PC-9 (cell line): ENCODE data around the gene CCDC78. TPM values are rescaled to one million over a fixed set of nuclear protein-coding genes. Genes with fewer than 3 reads are reported as not detected.
A peak's percentile ranks its signal among the peaks of the same experiment; 100 is the strongest.

ENCODE experiments used
- BruUV-seq: library from RNA; stranded (reverse); fragments of 400-500 nt; replicated peaks from 2 replicates; lab custom pipeline; 2021; lab: Mats Ljungman, UMichigan
- CTCF ChIA-PET: fragments of 300-600 bp; sonication (Branson Sonifier 250); formaldehyde crosslinking; loops from one replicate; lab custom pipeline; 2022; ENCODE audit warnings: antibody characterized with exemption; lab: Charles Lee
- POLR2A ChIA-PET: fragments of 300-600 bp; sonication (Branson Sonifier 250); formaldehyde crosslinking; loops from one replicate; lab custom pipeline; 2022; ENCODE audit warnings: antibody characterized with exemption; ENCODE audit not compliant: unreplicated experiment; lab: Charles Lee
- DNase-seq, 2 experiments: peaks; one replicate each; pipeline versions ENCODE4 v3.0.0 to v3.0.0-alpha.2; 2015 to 2022; ENCODE audit warnings: mixed read lengths in 1 of 2
- H2AFZ ChIP-seq: fragments of 200-600 bp; sonication (generic); 2 replicates; pipeline ENCODE4 v1.8.1; 2017; ENCODE audit warnings: antibody characterized with exemption
- H3F3A ChIP-seq: fragments of 200-600 bp; sonication (generic); 2 replicates; pipeline ENCODE4 v1.8.1; 2017; ENCODE audit warnings: antibody characterized with exemption, mild to moderate bottlenecking, low read depth; ENCODE audit not compliant: insufficient read depth
- H3K27ac ChIP-seq: fragments of 200-600 bp; sonication (generic); 2 replicates; pipeline ENCODE4 v1.6.1; 2016; ENCODE audit warnings: mixed run types
- H3K27me3 ChIP-seq: fragments of 200-600 bp; sonication (generic); 2 replicates; pipeline ENCODE4 v1.6.1; 2016; ENCODE audit warnings: low read depth, mixed run types; ENCODE audit not compliant: insufficient read depth
- H3K36me3 ChIP-seq: fragments of 200-600 bp; sonication (generic); 2 replicates; pipeline ENCODE4 v1.6.1; 2016; ENCODE audit warnings: low read depth, mixed run types
- H3K4me1 ChIP-seq: fragments of 200-600 bp; sonication (generic); replicated peaks from 2 replicates; pipeline ENCODE4 v1.6.1; 2016; ENCODE audit warnings: mixed run types; ENCODE audit not compliant: insufficient read depth
- H3K4me2 ChIP-seq: fragments of 200-600 bp; sonication (generic); 2 replicates; pipeline ENCODE4 v1.6.1; 2017; ENCODE audit warnings: mixed run types
- H3K4me3 ChIP-seq: fragments of 200-600 bp; sonication (generic); 2 replicates; pipeline ENCODE4 v1.6.1; 2016; ENCODE audit warnings: mixed run types
- H3K79me2 ChIP-seq: fragments of 200-600 bp; sonication (generic); 2 replicates; pipeline ENCODE4 v1.6.1; 2017; ENCODE audit warnings: low read depth, mixed run types
- H3K9me2 ChIP-seq: fragments of 200-600 bp; sonication (generic); 2 replicates; pipeline ENCODE4 v1.8.1; 2017; ENCODE audit warnings: mild to moderate bottlenecking; ENCODE audit not compliant: insufficient read depth
- H3K9me3 ChIP-seq: fragments of 200-600 bp; sonication (generic); 2 replicates; pipeline ENCODE4 v1.8.1; 2016; ENCODE audit warnings: low read depth; ENCODE audit not compliant: insufficient read depth
- H4K20me1 ChIP-seq: fragments of 200-600 bp; sonication (generic); 2 replicates; pipeline ENCODE4 v1.8.1; 2017; ENCODE audit not compliant: insufficient read depth
- CTCF ChIP-seq: fragments of 200-600 bp; sonication (generic); conservative IDR thresholded peaks from 2 replicates; pipeline ENCODE4 v1.6.1; 2017; ENCODE audit warnings: mixed run types, antibody characterized with exemption, mild to moderate bottlenecking, moderate library complexity
- EZH2 ChIP-seq: fragments of 200-600 bp; sonication (generic); IDR thresholded peaks from 2 replicates; pipeline ENCODE4 v1.8.0; 2017; ENCODE audit warnings: antibody characterized with exemption, low read depth
- intact Hi-C: fragments of 100-400 bp; cut with micrococcal nuclease; formaldehyde crosslinking; loops from one replicate; pipeline ENCODE4 v1.10.0; 2022; ENCODE audit not compliant: unreplicated experiment
- total RNA-seq: library from RNA; stranded (reverse); gene quantifications from 2 replicates; pipeline ENCODE4 v1.2.3, GENCODE V29; 2021

Gene CCDC78
- total RNA-seq, 1 experiment from 2014 or later = 4.2 TPM

DNA sequence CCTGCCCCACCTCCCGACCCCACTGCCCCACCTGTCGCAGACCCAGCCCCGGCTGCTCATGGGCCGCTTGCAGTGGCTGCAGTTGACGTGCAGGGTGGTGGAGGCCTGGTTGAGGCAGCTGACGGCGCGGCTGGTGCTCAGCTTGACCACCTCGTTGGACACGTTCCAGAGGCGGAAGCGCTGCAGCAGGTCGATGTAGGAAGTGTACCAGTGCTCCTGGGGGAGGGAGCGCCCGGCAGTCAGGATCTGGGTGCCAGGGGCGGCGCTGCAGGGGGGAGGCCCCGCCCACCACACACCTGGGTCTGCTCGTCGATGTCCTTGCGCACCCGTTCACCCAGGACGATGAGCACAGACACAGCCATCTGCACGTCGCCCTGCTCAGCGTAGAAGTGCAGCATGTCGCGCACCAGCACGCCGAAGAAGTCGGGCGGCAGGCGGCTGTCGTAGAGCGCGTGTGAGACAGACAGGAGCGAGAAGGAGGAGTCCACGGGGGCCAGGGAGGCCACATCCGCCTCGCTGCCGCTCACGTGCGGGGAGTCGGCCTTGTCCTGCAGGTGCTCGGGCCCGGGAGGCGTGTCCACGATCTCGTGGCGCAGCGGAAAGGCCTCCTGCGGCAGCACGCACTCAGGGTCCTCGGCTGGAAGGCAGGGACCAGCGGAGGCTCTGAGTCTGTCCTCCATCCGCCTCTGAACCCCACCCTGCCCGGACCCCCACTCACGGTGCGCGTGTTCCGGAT, 41.1 kb downstream of the CCDC78 start:
- no TSS peak for BruUV-seq
- H3K27me3 ChIP-seq = no peaks in the 10 kb centered on the region
- CTCF ChIA-PET = no interaction called here
- H3K4me2 ChIP-seq = peak overlapping the region; percentile 86
- POLR2A ChIA-PET = no interaction called here
- peaks cover 30% of the 10 kb centered on the region for H4K20me1 ChIP-seq
- intact Hi-C loops = loop anchor here (5.0 kb wide), 1 partner anchor 158 kb away; the partner anchor contains the start of gene CAPN15
- H3F3A ChIP-seq = peaks cover 31% of the 10 kb centered on the region; the same call in 1 of the 2 replicates
- H3K4me3 ChIP-seq = no peak overlapping the region
- no peak overlapping the region for H2AFZ ChIP-seq
- TF ChIP-seq CTCF = no peak
- TF ChIP-seq EZH2 = no peak
- H3K79me2 ChIP-seq = peaks cover 45% of the 10 kb centered on the region
- peaks cover 41% of the 10 kb centered on the region for H3K4me1 ChIP-seq
- H3K9me3 ChIP-seq = no peaks in the 10 kb centered on the region
- no peaks in the 10 kb centered on the region; the same call in 1 of the 2 replicates for H3K36me3 ChIP-seq
- H3K27ac ChIP-seq = no peak overlapping the region
- no peak for DNase-seq
- no peaks in the 10 kb centered on the region for H3K9me2 ChIP-seq

- POLR2A ChIA-PET = no interaction called here
- Histone ChIP-seq H3K9me3 (no peaks in the 10 kb centered on the region), H3K9me2 (no peaks in the 10 kb centered on the region), H4K20me1 (peaks cover 30% of the 10 kb centered on the region), H3K4me2 (peak within 1 kb of the TSS; percentile 86), H3K27ac (no peak within 1 kb of the TSS), H3K27me3 (no peaks in the 10 kb centered on the region), H3K4me3 (peak within 1 kb of the TSS; percentile 83), H3K4me1 (peaks cover 37% of the 10 kb centered on the region), H3K79me2 (peaks cover 39% of the 10 kb centered on the region), H2AFZ (peak within 1 kb of the TSS; percentile 68; the same call in 1 of the 2 replicates), H3F3A (peaks cover 34% of the 10 kb centered on the region; the same call in 1 of the 2 replicates), H3K36me3 (no peaks in the 10 kb centered on the region; the same call in 1 of the 2 replicates)
- peak; percentile 92 to 99 for DNase-seq
- CTCF ChIA-PET = no interaction called here
- intact Hi-C loops = loop anchor here (5.0 kb wide), 1 partner anchor 157 kb away; the partner anchor contains the start of gene CAPN15
- no TSS peak for BruUV-seq
- TF ChIP-seq CTCF (no peak), EZH2 (no peak)
Observed at GRCh38 chr16:684071-684794, 42.0 kb downstream of the CCDC78 start, which contains the start of gene JMJD8. TSS of gene JMJD8 (minus strand) at chr16:684334. CDS start at chr16:684319, 15 bp downstream.

DNA sequence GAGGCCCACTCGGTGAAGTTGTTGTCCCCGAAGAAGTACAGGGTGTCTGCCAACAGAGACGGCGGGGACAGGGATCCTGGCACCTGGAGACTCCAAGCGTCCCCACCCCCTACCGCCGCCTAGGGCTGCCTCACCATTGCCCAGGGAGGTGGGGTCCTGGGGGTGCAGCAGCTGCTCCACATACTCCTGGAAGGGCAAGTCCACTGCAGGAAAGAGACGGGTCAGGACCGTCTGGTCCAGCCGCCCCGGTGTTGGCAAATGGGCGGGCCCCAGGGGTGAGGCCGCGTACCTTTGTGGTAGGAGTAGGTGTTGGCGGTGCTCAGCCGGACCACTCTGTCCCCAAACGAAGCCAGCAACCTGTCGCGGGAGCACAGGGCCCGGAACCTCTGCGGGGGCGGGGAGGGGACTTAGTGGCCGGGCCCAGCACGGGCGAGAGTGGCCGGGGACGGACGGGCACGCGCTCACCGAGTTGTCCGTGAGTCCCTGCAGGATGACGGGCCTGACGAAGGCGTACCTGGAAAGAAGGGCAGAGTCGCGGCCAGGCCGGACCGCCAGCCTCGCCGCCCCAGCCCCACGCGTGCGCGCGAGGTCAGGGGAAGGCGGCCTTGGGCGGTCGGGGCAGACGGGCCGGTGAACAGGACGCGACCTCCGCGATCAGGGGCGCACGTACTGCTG, 42.7 kb downstream of the CCDC78 start:
- CTCF ChIA-PET = no interaction called here
- no peak for DNase-seq
- Histone ChIP-seq H4K20me1 (peaks cover 30% of the 10 kb centered on the region), H3K4me2 (peak overlapping the region; percentile 86), H3K27me3 (no peaks in the 10 kb centered on the region), H2AFZ (no peak overlapping the region), H3K4me3 (peak overlapping the region; percentile 83), H3K36me3 (no peaks in the 10 kb centered on the region; the same call in 1 of the 2 replicates), H3K27ac (no peak overlapping the region), H3K79me2 (peaks cover 33% of the 10 kb centered on the region), H3F3A (peaks cover 41% of the 10 kb centered on the region; the same call in 1 of the 2 replicates), H3K9me2 (no peaks in the 10 kb centered on the region), H3K4me1 (peaks cover 33% of the 10 kb centered on the region), H3K9me3 (no peaks in the 10 kb centered on the region)
- intact Hi-C loops = loop anchor here (5.0 kb wide), 1 partner anchor 156 kb away; the partner anchor contains the start of gene CAPN15
- no TSS peak for BruUV-seq
- TF ChIP-seq CTCF (no peak), EZH2 (no peak)
- POLR2A ChIA-PET = no interaction called here
